GM21619 (cell line): Measurements from ENCODE around the gene REG3G.

Experiments used
- ATAC-seq: cut with Tn5 transposase; IDR thresholded peaks from one replicate; pipeline ENCODE4 v1.9.1; 2021; ENCODE audit not compliant: unreplicated experiment

The REG3G gene

GRCh38 chr2:79025421-79025820, at the start of gene REG3G:
Gene REG3G, plus strand, starts transcription at chr2:79025702. Its CDS starts 392 bp downstream, at chr2:79026094.
- ATAC-seq: no peak

- ATAC-seq: peak; percentile 97
These were observed 47.8 kb upstream of the REG3G start for GRCh38 chr2:78977661-78978145.

GRCh38 chr2:78978340-78978739, 47.2 kb upstream of the REG3G start:
- no peak for ATAC-seq

- ATAC-seq: peak; percentile 43
These were observed 45.9 kb upstream of the REG3G start for GRCh38 chr2:78979380-78980151.

- no peak for ATAC-seq
These were observed 45.4 kb upstream of the REG3G start for GRCh38 chr2:78980152-78980465.

- no peak for ATAC-seq
These were observed 44.6 kb upstream of the REG3G start for GRCh38 chr2:78980871-78981270.

GRCh38 chr2:78982638-78983330, 42.7 kb upstream of the REG3G start:
- no peak for ATAC-seq

- no peak for ATAC-seq
These were observed 41.1 kb upstream of the REG3G start for GRCh38 chr2:78984386-78984785.

GRCh38 chr2:78985558-78985957, 39.9 kb upstream of the REG3G start:
- ATAC-seq: no peak

GRCh38 chr2:78989051-78989450, 36.5 kb upstream of the REG3G start:
- no peak for ATAC-seq

- ATAC-seq: no peak
These were observed 33.1 kb upstream of the REG3G start for GRCh38 chr2:78992451-78992806.

GRCh38 chr2:78992807-78993517, 32.5 kb upstream of the REG3G start:
- ATAC-seq: no peak

GRCh38 chr2:78993518-78994148, 31.9 kb upstream of the REG3G start:
- ATAC-seq: no peak

GRCh38 chr2:78994789-78995188, 30.7 kb upstream of the REG3G start:
- ATAC-seq: no peak

GRCh38 chr2:78999406-78999805, 26.1 kb upstream of the REG3G start:
- ATAC-seq: no peak

GRCh38 chr2:79000008-79000576, 25.4 kb upstream of the REG3G start:
- ATAC-seq: no peak

- ATAC-seq: no peak
These were observed 24.2 kb upstream of the REG3G start for GRCh38 chr2:79001285-79001684.

- no peak for ATAC-seq
These were observed 20.8 kb upstream of the REG3G start for GRCh38 chr2:79004680-79005079.

GRCh38 chr2:79005216-79005615, 20.3 kb upstream of the REG3G start:
- ATAC-seq: no peak

- ATAC-seq: no peak
These were observed 16.1 kb upstream of the REG3G start for GRCh38 chr2:79009388-79009787.

GRCh38 chr2:79011496-79011895, 14.0 kb upstream of the REG3G start:
- no peak for ATAC-seq
